Kidney tubule cell (primary cell): ENCODE measurements around the gene MTHFD2.
"Not testable (repeated sequence)": the region's sequence is repeated elsewhere in the genome, so short reads cannot be mapped to it uniquely, and the experiment has no call there.

Source experiments
- DNase-seq: peaks from one replicate; pipeline ENCODE4 v3.0.0-alpha.2; 2018; ENCODE audit warnings: low spot score

MTHFD2 gene

GRCh38 chr2:74228772-74229171, 30.4 kb downstream of the MTHFD2 start:
- DNase-seq, result no peak

- DNase-seq, result not testable (repeated sequence)
Observed at GRCh38 chr2:74229865-74230264, 31.4 kb downstream of the MTHFD2 start.

DNA sequence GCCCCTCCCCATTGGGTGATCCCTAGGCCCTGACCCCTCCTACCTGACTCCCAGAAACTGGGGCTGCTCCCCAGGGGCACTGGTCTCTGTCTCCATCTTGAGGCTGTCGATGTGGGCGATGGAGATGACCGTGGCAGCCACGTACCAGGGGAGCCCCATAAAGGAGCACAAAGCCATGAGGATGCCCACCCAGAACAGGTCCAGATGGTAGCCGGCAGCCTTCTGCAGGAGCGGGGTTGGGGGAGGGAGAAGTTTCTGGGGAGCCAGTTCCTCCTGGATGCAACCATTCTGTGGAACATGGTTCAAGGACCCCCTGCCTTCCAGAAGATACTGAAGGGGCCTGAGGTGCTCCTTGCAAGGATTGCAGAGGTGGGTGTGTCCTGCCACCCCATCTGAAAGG, 34.0 kb downstream of the MTHFD2 start:
- no peak for DNase-seq

DNA sequence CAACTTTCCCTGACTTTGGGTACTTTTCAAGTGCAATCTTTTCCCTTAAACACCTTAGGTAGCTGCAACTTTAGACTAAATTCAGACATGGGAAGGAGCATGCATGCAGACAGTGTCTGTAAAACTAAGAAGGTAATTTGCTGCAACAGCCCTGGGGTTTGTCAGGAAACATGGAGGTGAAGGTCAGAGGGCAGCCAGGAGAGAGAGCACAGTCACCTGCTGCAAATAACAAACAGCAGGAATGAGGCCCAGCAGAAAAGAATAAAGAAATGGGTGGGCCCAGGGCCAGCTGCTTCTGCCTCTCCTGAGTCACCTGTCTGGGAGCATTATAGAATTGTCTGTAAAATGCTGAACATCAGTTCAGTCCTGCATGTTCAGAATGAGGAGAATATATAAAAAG, 35.2 kb downstream of the MTHFD2 start:
- DNase-seq, result no peak

- DNase-seq, result no peak
Observed at GRCh38 chr2:74235041-74235440, 36.6 kb downstream of the MTHFD2 start.

DNA sequence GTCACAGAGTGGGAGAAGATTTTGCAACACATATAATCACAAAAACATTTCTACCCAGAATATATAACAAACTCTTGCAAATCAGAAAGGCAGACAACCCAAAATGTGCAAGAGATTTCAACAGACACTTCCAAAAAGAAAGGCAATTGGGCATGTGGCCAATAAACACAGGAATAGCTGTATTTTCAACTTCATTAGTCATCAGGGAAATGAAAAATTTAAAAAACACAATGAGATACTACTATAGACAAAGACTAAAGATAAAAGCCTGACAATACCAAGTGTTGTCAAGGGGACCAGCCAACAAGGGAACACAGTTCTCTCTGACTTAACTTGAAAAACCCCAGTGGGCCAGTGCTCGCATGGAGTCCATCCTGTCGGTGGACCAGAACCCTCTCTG, 40.5 kb downstream of the MTHFD2 start:
- peak; percentile 13 for DNase-seq

GRCh38 chr2:74239346-74239745, 40.9 kb downstream of the MTHFD2 start:
- DNase-seq, result no peak

GRCh38 chr2:74242354-74243071, 44.1 kb downstream of the MTHFD2 start:
- no peak for DNase-seq

DNA sequence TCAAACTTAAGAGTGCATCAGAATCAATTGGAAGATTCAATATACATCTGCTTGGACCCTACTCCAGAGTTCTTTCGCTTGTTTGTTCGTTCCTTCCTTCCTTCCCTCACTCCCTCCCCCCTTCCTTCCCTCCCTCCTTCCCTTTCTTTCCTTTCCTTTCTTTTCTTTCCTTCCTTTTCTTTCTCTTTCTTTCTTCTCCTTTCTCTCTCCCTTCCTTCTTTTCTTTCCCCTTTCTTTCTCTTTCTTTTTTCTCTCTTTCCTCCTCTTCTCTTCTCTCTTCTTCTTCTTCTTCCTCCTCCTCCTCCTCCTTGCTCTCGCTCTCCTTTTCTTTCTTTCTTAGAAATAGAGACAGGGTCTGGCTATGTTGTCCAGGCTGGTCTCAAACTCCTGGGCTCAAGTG, 45.9 kb downstream of the MTHFD2 start:
- DNase-seq, result no peak

- DNase-seq, result no peak
Observed at GRCh38 chr2:74246496-74247195, 48.2 kb downstream of the MTHFD2 start.

GRCh38 chr2:74249406-74250122, 51.1 kb downstream of the MTHFD2 start:
- DNase-seq, result no peak

DNA sequence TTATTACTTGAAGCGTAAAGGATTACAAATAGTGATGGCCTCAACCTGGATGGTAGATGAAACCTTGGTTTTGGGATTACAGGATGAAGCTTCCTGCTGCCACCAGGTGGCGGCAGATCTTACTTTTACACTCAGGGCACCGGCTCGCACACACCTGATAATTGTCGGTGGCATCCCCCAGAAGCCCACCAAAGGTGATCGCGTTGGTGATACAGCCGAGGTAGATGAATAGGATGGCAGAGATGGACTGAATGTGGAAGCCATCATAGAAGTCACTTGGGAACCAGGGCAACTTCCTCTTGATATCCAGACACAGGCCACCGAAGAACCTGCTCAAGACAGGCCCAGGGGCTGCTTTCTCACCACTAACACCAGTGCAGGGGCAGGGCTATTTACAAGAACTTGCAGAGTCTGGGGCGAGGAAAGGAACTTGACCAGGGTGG, 51.8 kb downstream of the MTHFD2 start:
- DNase-seq, result peak; percentile 41

GRCh38 chr2:74252036-74252435, 53.6 kb downstream of the MTHFD2 start:
- DNase-seq, result no peak

- DNase-seq, result no peak
Observed at GRCh38 chr2:74252862-74253261, 54.4 kb downstream of the MTHFD2 start.

- no peak for DNase-seq
Observed at GRCh38 chr2:74253306-74253970, 55.0 kb downstream of the MTHFD2 start.

DNA sequence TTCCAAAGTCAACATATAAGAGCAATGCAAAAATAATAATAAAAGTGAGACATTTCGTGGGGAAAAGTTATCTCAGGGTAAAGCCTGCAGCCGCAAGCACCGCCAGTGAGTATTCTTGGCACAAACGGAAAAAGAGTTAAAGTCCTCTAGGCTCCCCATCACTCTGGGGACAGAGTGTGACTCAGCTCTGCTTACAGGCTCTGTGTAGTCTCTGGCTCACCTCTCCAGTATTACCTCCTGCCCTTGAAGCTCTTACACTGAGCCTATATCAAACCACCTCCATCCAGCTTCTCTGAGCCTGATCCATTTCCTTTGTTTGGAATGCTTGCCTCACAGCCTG, 55.5 kb downstream of the MTHFD2 start:
- no peak for DNase-seq

- no peak for DNase-seq
Observed at GRCh38 chr2:74255660-74256213, 57.3 kb downstream of the MTHFD2 start.

DNA sequence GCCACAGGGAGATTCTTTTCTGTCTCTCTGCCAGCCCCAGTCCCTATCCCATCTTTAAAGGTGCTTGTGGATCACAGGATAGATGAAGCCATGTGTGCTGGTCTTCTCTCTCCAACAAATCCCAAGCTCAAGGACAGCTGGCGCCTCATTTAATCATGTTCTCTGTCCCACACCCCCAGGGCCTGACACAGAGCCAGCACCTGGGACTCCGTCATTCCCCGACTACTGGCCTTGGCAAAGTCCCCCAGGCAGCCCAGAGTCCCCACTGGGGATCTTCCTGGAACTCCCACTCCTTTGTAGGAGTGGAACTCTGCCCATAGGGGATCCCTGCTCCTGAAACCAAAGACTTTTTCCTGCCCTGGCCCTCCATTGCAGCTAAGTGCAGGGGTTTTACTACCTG, 60.8 kb downstream of the MTHFD2 start:
- no peak for DNase-seq

GRCh38 chr2:74259733-74260132, 61.3 kb downstream of the MTHFD2 start:
- no peak for DNase-seq

GRCh38 chr2:74260495-74260894, 62.1 kb downstream of the MTHFD2 start:
- DNase-seq, result no peak

- DNase-seq, result peak; percentile 41
Observed at GRCh38 chr2:74261204-74261864, 62.9 kb downstream of the MTHFD2 start.

- DNase-seq, result no peak
Observed at GRCh38 chr2:74262681-74263080, 64.3 kb downstream of the MTHFD2 start.
